Mesothelial cell of epicardium (in vitro differentiated cells): ENCODE measurements around the gene SLC15A5. TPM values are rescaled to one million over a fixed set of nuclear protein-coding genes. Genes with fewer than 3 reads are reported as not detected.

Experiments
- DNase-seq, 2 experiments: peaks; one replicate each; pipeline ENCODE4 v3.0.0; 2021; ENCODE audit warnings: low spot score in 2 of 2; ENCODE audit not compliant: unreplicated experiment in 2 of 2
- H3K27ac Mint-ChIP-seq: 2 replicates; pipeline ENCODE4 v1.8.0; 2021; ENCODE audit warnings: mixed read lengths
- H3K27me3 Mint-ChIP-seq: 2 replicates; pipeline ENCODE4 v1.8.0; 2021; ENCODE audit warnings: low read depth, mixed read lengths
- H3K36me3 Mint-ChIP-seq: 2 replicates; pipeline ENCODE4 v1.8.0; 2021; ENCODE audit warnings: mixed read lengths
- H3K4me1 Mint-ChIP-seq: 2 replicates; pipeline ENCODE4 v1.8.0; 2021; ENCODE audit warnings: mixed read lengths
- H3K4me3 Mint-ChIP-seq: 2 replicates; pipeline ENCODE4 v1.8.0; 2021; ENCODE audit warnings: mild to moderate bottlenecking, moderate library complexity, mixed read lengths
- H3K9me3 Mint-ChIP-seq: 2 replicates; pipeline ENCODE4 v1.8.0; 2021; ENCODE audit warnings: mixed read lengths
- total RNA-seq: library from RNA; stranded (reverse); gene quantifications from 3 replicates; pipeline ENCODE4 v1.2.1, GENCODE V29; 2021
- TF ChIP-seq, protein P1 (sequence below): fragments of 200-600 bp; sonication (generic); IDR thresholded peaks from one replicate; pipeline ENCODE4 v1.5.0; 2021; ENCODE audit warnings: antibody characterized with exemption; ENCODE audit not compliant: unreplicated experiment

SLC15A5 gene
- total RNA-seq, 1 donor from 2014 or later: not detected

DNA sequence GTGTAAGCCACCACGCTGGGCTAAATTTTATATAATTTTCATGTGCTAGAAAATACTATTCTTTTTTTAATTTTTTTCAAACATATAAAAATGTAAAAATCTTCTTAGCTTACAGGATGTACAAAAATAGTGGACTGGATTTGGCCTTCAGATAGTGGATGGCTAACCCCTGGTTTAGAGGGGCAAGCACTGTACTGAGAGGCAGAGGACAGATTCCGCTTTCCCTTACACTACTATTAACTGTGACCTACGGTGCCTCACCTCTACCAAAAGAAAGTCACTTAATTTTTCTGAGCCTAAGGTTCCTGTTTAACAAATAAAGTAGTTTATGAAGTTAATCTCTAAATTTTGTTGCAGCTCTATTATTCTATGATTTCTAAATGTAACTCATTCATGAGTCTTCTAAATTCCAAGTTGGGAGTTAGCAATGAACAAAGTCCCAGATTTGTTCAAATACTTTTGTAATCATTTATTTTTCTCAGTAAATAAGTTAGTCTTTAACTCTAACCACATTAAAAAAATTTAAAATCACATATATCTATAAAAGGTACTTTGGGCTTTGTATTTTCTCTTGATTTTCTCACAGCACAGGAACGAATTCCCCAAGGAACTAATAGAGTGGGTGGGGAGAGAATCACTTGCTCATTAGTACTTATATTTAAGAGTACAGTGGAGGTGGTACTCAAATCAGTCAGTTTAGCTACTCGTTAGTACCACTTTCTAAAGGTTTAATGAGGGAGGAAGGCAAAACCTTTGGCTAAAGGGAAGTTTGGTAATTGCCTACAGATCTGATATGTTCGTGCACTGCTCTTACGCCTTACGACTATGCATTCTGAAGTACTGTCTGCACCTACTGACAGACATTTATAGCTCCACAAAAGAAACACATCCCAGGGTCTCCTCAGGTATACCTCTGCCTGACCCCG lies 33.7 kb downstream of the SLC15A5 start:
- no peaks in the 10 kb centered on the region for H3K4me1 Mint-ChIP-seq

DNA sequence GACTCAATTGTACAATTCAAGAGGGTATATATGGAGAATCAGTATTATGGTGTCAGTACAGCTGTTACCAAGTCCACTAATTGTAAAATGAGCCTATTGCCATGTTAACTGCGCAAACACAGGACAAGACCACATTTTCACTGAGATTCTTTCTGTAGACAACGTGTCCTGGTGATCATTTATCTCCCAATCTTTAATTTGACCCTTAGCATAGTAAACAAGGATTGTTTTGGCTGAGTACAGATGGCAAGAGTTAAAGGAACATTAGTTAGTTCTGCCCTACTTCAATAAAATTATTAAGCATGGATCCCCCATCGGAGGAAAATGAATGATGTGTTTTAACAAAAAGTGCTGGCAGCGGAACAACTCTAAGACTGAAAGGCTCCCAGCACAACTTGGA lies 36.1 kb downstream of the SLC15A5 start:
- H3K4me1 Mint-ChIP-seq: no peaks in the 10 kb centered on the region
- H3K27me3 Mint-ChIP-seq: no peaks in the 10 kb centered on the region
- no peak for DNase-seq
- H3K36me3 Mint-ChIP-seq: no peaks in the 10 kb centered on the region
- TF ChIP-seq, protein P1, sequence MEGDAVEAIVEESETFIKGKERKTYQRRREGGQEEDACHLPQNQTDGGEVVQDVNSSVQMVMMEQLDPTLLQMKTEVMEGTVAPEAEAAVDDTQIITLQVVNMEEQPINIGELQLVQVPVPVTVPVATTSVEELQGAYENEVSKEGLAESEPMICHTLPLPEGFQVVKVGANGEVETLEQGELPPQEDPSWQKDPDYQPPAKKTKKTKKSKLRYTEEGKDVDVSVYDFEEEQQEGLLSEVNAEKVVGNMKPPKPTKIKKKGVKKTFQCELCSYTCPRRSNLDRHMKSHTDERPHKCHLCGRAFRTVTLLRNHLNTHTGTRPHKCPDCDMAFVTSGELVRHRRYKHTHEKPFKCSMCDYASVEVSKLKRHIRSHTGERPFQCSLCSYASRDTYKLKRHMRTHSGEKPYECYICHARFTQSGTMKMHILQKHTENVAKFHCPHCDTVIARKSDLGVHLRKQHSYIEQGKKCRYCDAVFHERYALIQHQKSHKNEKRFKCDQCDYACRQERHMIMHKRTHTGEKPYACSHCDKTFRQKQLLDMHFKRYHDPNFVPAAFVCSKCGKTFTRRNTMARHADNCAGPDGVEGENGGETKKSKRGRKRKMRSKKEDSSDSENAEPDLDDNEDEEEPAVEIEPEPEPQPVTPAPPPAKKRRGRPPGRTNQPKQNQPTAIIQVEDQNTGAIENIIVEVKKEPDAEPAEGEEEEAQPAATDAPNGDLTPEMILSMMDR: no peak
- H3K27ac Mint-ChIP-seq: no peak overlapping the region
- no peak overlapping the region for H3K4me3 Mint-ChIP-seq
- no peaks in the 10 kb centered on the region for H3K9me3 Mint-ChIP-seq

More for the DNA sequence above, 33.7 kb downstream of the SLC15A5 start:
- no peaks in the 10 kb centered on the region for H3K36me3 Mint-ChIP-seq
- DNase-seq: no peak
- no peak overlapping the region for H3K27ac Mint-ChIP-seq
- no peak overlapping the region for H3K4me3 Mint-ChIP-seq
- H3K27me3 Mint-ChIP-seq: peaks cover 3% of the 10 kb centered on the region
- TF ChIP-seq, protein P1: no peak
- H3K9me3 Mint-ChIP-seq: no peaks in the 10 kb centered on the region

DNA sequence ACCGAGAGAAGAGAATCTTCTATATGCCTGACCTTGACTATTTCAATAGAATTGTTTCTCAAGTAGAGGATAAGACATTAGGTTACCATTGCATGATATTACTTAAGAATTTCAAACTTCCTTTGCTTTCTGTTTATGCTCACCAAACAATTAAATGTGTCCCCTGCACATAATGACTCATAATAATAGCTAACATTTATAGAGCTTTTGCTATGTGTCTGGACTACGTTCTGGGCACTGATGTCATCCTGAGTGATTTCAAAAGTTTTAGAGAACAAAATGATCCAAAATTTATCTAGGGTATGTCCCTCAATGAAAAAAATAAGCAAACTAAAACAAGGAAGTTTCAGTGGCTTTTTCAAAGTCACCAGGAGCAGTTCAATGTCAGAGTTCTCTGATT lies 38.8 kb downstream of the SLC15A5 start:
- Mint-ChIP-seq H3K4me1 (no peaks in the 10 kb centered on the region), H3K36me3 (no peaks in the 10 kb centered on the region), H3K9me3 (no peaks in the 10 kb centered on the region), H3K27me3 (no peaks in the 10 kb centered on the region), H3K4me3 (no peak overlapping the region), H3K27ac (no peak overlapping the region)
- TF ChIP-seq, protein P1: no peak
- DNase-seq: no peak

DNA sequence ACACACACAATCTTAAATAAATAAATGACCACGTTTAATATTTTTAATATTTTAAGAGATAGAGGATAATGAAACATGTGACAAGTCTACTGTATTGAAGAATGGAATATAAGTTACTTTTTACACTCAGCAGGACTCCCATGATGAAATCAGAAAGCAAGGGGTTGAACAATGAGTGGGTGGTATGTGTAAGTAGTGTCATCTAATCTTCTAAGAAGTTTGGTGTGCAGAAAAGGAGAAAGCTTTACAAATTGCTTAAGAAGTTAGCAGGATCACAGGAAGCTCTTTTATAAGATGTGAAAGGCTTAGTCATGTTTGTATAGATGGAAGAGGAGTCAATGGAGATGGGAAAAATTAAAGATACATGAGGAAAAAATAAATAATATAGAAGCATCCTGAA lies 47.8 kb downstream of the SLC15A5 start:
- H3K36me3 Mint-ChIP-seq: no peaks in the 10 kb centered on the region
- TF ChIP-seq, protein P1: no peak

DNA sequence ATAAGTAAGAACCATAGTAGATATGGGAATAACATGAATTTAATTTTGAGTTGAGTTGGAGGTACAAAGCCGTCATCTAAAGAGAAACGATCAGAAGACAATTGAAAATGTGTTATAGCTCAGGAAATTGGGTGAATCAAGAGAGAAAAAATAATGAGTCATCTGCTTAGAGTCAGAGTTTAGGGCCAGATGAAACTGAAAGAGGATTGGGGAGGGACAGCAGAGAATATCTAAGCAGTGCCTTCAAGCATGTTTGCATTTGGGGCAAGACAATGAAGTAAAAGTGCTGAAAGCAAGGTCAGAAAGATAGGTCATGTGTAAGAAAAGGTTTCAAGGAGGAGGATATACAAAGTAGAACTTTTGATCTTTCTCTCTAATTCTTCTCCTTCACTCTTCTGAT lies 49.4 kb downstream of the SLC15A5 start:
- no peaks in the 10 kb centered on the region for H3K4me1 Mint-ChIP-seq
- DNase-seq: no peak
- H3K36me3 Mint-ChIP-seq: no peaks in the 10 kb centered on the region
- no peak overlapping the region for H3K4me3 Mint-ChIP-seq
- H3K27me3 Mint-ChIP-seq: no peaks in the 10 kb centered on the region
- peaks cover 15% of the 10 kb centered on the region for H3K9me3 Mint-ChIP-seq
- TF ChIP-seq, protein P1: no peak
- H3K27ac Mint-ChIP-seq: no peak overlapping the region

More for the DNA sequence above, 47.8 kb downstream of the SLC15A5 start:
- H3K4me1 Mint-ChIP-seq: no peaks in the 10 kb centered on the region
- H3K9me3 Mint-ChIP-seq: peaks cover 15% of the 10 kb centered on the region
- no peak for DNase-seq
- no peaks in the 10 kb centered on the region for H3K27me3 Mint-ChIP-seq
- no peak overlapping the region for H3K4me3 Mint-ChIP-seq
- H3K27ac Mint-ChIP-seq: no peak overlapping the region
